ENCODE results near the gene NFIX. TPM values are rescaled to one million over a fixed set of nuclear protein-coding genes. Genes with fewer than 3 reads are reported as not detected.

The NFIX gene
- total and polyA plus RNA-seq, 2 experiments from 2014 or later: 0.06 to 0.14 TPM

GRCh38 chr19:12953138-12953798 is 42.0 kb upstream of the NFIX start:
- peaks cover 34% of the 10 kb centered on the region for H3F3A ChIP-seq (replicated peaks; ENCODE audit: low read depth)
- ATAC-seq: no peak
- peaks cover 72% of the 10 kb centered on the region for H3K36me3 Mint-ChIP-seq (ENCODE audit: low read depth)
- peaks cover 29% of the 10 kb centered on the region for H3K4me1 Mint-ChIP-seq
- H3K4me3 Mint-ChIP-seq: no peak overlapping the region
- peaks cover 30% of the 10 kb centered on the region for H3K27me3 Mint-ChIP-seq (ENCODE audit: insufficient read depth, low read depth, poor library complexity)
- peaks cover 12% of the 10 kb centered on the region; the same call in 1 of the 2 replicates for H4K20me1 ChIP-seq (replicated peaks; ENCODE audit: insufficient read depth)
- peaks cover 16% of the 10 kb centered on the region for H3K4me1 ChIP-seq (ENCODE audit: insufficient read depth)
- H3K9me3 Mint-ChIP-seq: no peaks in the 10 kb centered on the region; the same call in 1 of the 3 replicates
- no peak overlapping the region for H3K4me3 ChIP-seq
- no peaks in the 10 kb centered on the region for H3K27me3 ChIP-seq (ENCODE audit: insufficient read depth)
- H2AFZ ChIP-seq: no peak overlapping the region
- DNase-seq (ENCODE audit: low spot score): no peak
- H3K27ac Mint-ChIP-seq: peak overlapping the region; percentile 77; the same call in 1 of the 2 replicates
- no peaks in the 10 kb centered on the region for H3K9me2 ChIP-seq (ENCODE audit: insufficient read depth)
- TF ChIP-seq CREB1 (CRISPR knock-in tag; IDR thresholded peaks at IDR 0.05; ENCODE audit: low read depth) (no peak), ETS1 (IDR thresholded peaks at IDR 0.05) (no peak), EZH2 (IDR thresholded peaks at IDR 0.05; ENCODE audit: low read depth, unreplicated experiment) (no peak), POLR2AphosphoS5 (IDR thresholded peaks at IDR 0.05; ENCODE audit: low read depth) (no peak), ZNF331 (CRISPR knock-in tag; IDR thresholded peaks at IDR 0.05; ENCODE audit: low read depth) (no peak), NANOG (IDR thresholded peaks at IDR 0.05; ENCODE audit: borderline replicate concordance) (no peak), REST (IDR thresholded peaks at IDR 0.05; ENCODE audit: unreplicated experiment) (no peak), JUNB (IDR thresholded peaks at IDR 0.05; ENCODE audit: unreplicated experiment) (no peak), CTCF (conservative IDR thresholded peaks at IDR 0.05; ENCODE audit: low read depth in 2 of 2) (no peak)
- H3K79me2 ChIP-seq (replicated peaks; ENCODE audit: insufficient read depth): peaks cover 33% of the 10 kb centered on the region
- no peak overlapping the region for H3K4me2 ChIP-seq
- no peak overlapping the region for H3K27ac ChIP-seq (ENCODE audit: low read depth)
- H3K36me3 ChIP-seq (ENCODE audit: insufficient read depth): peaks cover 13% of the 10 kb centered on the region; the same call in 1 of the 2 replicates

Data from GM23338 (cell line).